ENCODE results near the gene CNKSR2. TPM values are rescaled to one million over a fixed set of nuclear protein-coding genes. Genes with fewer than 3 reads are reported as not detected.

CNKSR2 gene
- total and polyA plus RNA-seq, 5 donors from 2014 or later, result 6.6 to 14.7 (median 7.7) TPM

GRCh38 chrX:21559417-21559816 lies 185.2 kb downstream of the CNKSR2 start:
- peaks cover 0 to 2% (median 0%) of the 10 kb centered on the region in 7 donors for H3K9me3 Mint-ChIP-seq
- H3K4me1 ChIP-seq (ENCODE audit: control insufficient read depth, insufficient read depth, low read length, poor library complexity, severe bottlenecking), result no peaks in the 10 kb centered on the region
- H3K27me3 ChIP-seq (ENCODE audit: control insufficient read depth, insufficient read depth, low read length), result no peaks in the 10 kb centered on the region
- H3K4me3 ChIP-seq (ENCODE audit: low read depth, low read length), result no peak overlapping the region
- no peaks in the 10 kb centered on the region for H3K27me3 Mint-ChIP-seq
- H3K27ac Mint-ChIP-seq, result peak overlapping the region in 1 of 3 donors; percentile 0
- H3K36me3 ChIP-seq (ENCODE audit: control insufficient read depth, insufficient read depth, low read length), result no peaks in the 10 kb centered on the region
- H3K4me1 Mint-ChIP-seq, result peaks cover 0 to 4% (median 2%) of the 10 kb centered on the region in 4 donors
- no peaks in the 10 kb centered on the region for H3K9me3 ChIP-seq (ENCODE audit: control insufficient read depth in 2 of 2, low read length in 2 of 2)
- ATAC-seq (ENCODE audit: low read depth in 2 of 2) (no peak), DNase-seq (no peak)
- peaks cover 18% of the 10 kb centered on the region for H3K36me3 Mint-ChIP-seq
- H3K4me3 Mint-ChIP-seq, result no peak overlapping the region
- no peak overlapping the region for H3K27ac ChIP-seq (ENCODE audit: insufficient read depth, low read length, poor library complexity, severe bottlenecking)

- H3K27me3 ChIP-seq (ENCODE audit: control insufficient read depth, insufficient read depth, low read length), result no peaks in the 10 kb centered on the region
- H3K36me3 Mint-ChIP-seq, result peaks cover 22% of the 10 kb centered on the region
- H3K4me1 Mint-ChIP-seq, result peaks cover 0 to 4% (median 0%) of the 10 kb centered on the region in 4 donors
- DNase-seq (no peak), ATAC-seq (ENCODE audit: low read depth in 2 of 2) (no peak)
- H3K4me3 ChIP-seq (ENCODE audit: low read depth, low read length), result no peak overlapping the region
- no peak overlapping the region for H3K27ac ChIP-seq (ENCODE audit: insufficient read depth, low read length, poor library complexity, severe bottlenecking)
- no peak overlapping the region for H3K27ac Mint-ChIP-seq
- H3K4me1 ChIP-seq (ENCODE audit: control insufficient read depth, insufficient read depth, low read length, poor library complexity, severe bottlenecking), result no peaks in the 10 kb centered on the region
- H3K27me3 Mint-ChIP-seq, result no peaks in the 10 kb centered on the region
- H3K36me3 ChIP-seq (ENCODE audit: control insufficient read depth, insufficient read depth, low read length), result peaks cover 3% of the 10 kb centered on the region
- H3K9me3 Mint-ChIP-seq, result peaks cover 0 to 4% (median 0%) of the 10 kb centered on the region in 7 donors
- H3K4me3 Mint-ChIP-seq, result no peak overlapping the region
- no peaks in the 10 kb centered on the region for H3K9me3 ChIP-seq (ENCODE audit: control insufficient read depth in 2 of 2, low read length in 2 of 2)
Observed at GRCh38 chrX:21565025-21565424, 190.8 kb downstream of the CNKSR2 start.

DNA sequence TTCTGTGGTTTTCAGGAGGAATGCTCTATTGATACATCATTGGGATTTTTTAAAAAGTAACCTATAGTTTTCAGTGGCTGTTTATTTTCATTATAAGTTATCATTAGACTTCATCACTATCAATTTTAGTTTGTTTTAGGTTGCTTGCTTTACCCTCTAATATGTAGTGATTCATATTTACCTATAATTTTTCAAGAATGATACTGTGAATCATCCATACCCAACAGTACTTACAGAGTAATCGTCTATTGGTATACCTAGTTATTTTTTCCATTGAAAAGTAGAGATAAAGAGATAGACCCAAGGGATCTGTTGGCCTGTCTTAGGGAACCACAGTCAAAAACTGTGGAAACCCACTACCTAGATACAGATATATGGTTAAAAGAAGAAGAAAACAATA lies 200.6 kb downstream of the CNKSR2 start:
- Mint-ChIP-seq H3K27ac (no peak overlapping the region), H3K27me3 (no peaks in the 10 kb centered on the region), H3K36me3 (peaks cover 4% of the 10 kb centered on the region), H3K4me1 (no peaks in the 10 kb centered on the region), H3K9me3 (peaks cover 0 to 5% (median 0%) of the 10 kb centered on the region in 7 donors), H3K4me3 (no peak overlapping the region)
- DNase-seq, result no peak
- ATAC-seq (ENCODE audit: low read depth in 2 of 2), result no peak
- peaks cover 14% of the 10 kb centered on the region for H3K36me3 ChIP-seq (ENCODE audit: control insufficient read depth, insufficient read depth, low read length)
- no peaks in the 10 kb centered on the region for H3K4me1 ChIP-seq (ENCODE audit: control insufficient read depth, insufficient read depth, low read length, poor library complexity, severe bottlenecking)
- H3K9me3 ChIP-seq (ENCODE audit: control insufficient read depth in 2 of 2, low read length in 2 of 2), result peaks cover 0 to 4% of the 10 kb centered on the region in 2 experiments
- no peak overlapping the region for H3K27ac ChIP-seq (ENCODE audit: insufficient read depth, low read length, poor library complexity, severe bottlenecking)
- H3K27me3 ChIP-seq (ENCODE audit: control insufficient read depth, insufficient read depth, low read length), result no peaks in the 10 kb centered on the region
- H3K4me3 ChIP-seq (ENCODE audit: low read depth, low read length), result no peak overlapping the region

DNA sequence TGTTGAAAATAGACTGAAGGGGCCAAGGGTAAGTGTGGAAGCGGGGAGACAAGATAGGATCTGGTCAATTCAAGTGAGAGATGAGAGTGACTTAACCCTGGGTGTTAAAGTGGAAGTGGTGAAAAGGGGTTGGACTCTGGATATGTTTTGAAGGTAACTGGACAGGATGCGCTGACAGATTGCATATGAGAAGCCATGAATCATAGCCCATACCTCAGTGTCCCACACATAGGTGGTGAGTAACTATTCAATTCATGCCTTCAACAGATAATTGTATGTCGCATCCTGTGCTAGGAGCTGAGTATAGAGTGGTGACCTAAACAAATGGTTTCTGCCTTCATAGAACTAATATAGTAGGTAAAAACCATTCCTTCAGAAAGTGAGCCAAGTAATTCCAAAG lies 207.3 kb downstream of the CNKSR2 start:
- Mint-ChIP-seq H3K27ac (peak overlapping the region in 1 of 3 donors; percentile 21), H3K27me3 (no peaks in the 10 kb centered on the region), H3K36me3 (peaks cover 8% of the 10 kb centered on the region), H3K9me3 (peaks cover 0 to 7% (median 0%) of the 10 kb centered on the region in 7 donors), H3K4me1 (no peaks in the 10 kb centered on the region), H3K4me3 (no peak overlapping the region)
- Histone ChIP-seq H3K4me3 (ENCODE audit: low read depth, low read length) (no peak overlapping the region), H3K27me3 (ENCODE audit: control insufficient read depth, insufficient read depth, low read length) (no peaks in the 10 kb centered on the region), H3K4me1 (ENCODE audit: control insufficient read depth, insufficient read depth, low read length, poor library complexity, severe bottlenecking) (no peaks in the 10 kb centered on the region), H3K27ac (ENCODE audit: insufficient read depth, low read length, poor library complexity, severe bottlenecking) (no peak overlapping the region), H3K36me3 (ENCODE audit: control insufficient read depth, insufficient read depth, low read length) (no peaks in the 10 kb centered on the region), H3K9me3 (ENCODE audit: control insufficient read depth in 2 of 2, low read length in 2 of 2) (peaks cover 0 to 5% of the 10 kb centered on the region in 2 experiments)
- ATAC-seq (ENCODE audit: low read depth in 2 of 2), result no peak
- no peak for DNase-seq

- H3K27me3 Mint-ChIP-seq, result no peaks in the 10 kb centered on the region
- DNase-seq (no peak), ATAC-seq (ENCODE audit: low read depth in 2 of 2) (no peak)
- Histone ChIP-seq H3K9me3 (ENCODE audit: control insufficient read depth in 2 of 2, low read length in 2 of 2) (peaks cover 0 to 5% of the 10 kb centered on the region in 2 experiments), H3K36me3 (ENCODE audit: control insufficient read depth, insufficient read depth, low read length) (no peaks in the 10 kb centered on the region), H3K4me1 (ENCODE audit: control insufficient read depth, insufficient read depth, low read length, poor library complexity, severe bottlenecking) (peaks cover 3% of the 10 kb centered on the region), H3K27me3 (ENCODE audit: control insufficient read depth, insufficient read depth, low read length) (no peaks in the 10 kb centered on the region), H3K27ac (ENCODE audit: insufficient read depth, low read length, poor library complexity, severe bottlenecking) (no peak overlapping the region), H3K4me3 (ENCODE audit: low read depth, low read length) (no peak overlapping the region)
- H3K27ac Mint-ChIP-seq, result no peak overlapping the region
- peaks cover 0 to 8% (median 2%) of the 10 kb centered on the region in 7 donors for H3K9me3 Mint-ChIP-seq
- no peak overlapping the region for H3K4me3 Mint-ChIP-seq
- peaks cover 8% of the 10 kb centered on the region for H3K36me3 Mint-ChIP-seq
- H3K4me1 Mint-ChIP-seq, result peaks cover 6 to 23% (median 9%) of the 10 kb centered on the region in 4 donors
Observed at GRCh38 chrX:21586001-21586400, 211.8 kb downstream of the CNKSR2 start.

GRCh38 chrX:21590012-21590776 lies 216.0 kb downstream of the CNKSR2 start:
- Mint-ChIP-seq H3K27ac (peak overlapping the region; percentile 11 to 77 (median 72)), H3K27me3 (no peaks in the 10 kb centered on the region), H3K4me3 (peak overlapping the region in 1 of 4 donors; percentile 15), H3K4me1 (peaks cover 6 to 23% (median 9%) of the 10 kb centered on the region in 4 donors), H3K9me3 (peaks cover 0 to 3% (median 0%) of the 10 kb centered on the region in 7 donors), H3K36me3 (peaks cover 9% of the 10 kb centered on the region)
- Histone ChIP-seq H3K27ac (ENCODE audit: insufficient read depth, low read length, poor library complexity, severe bottlenecking) (peak overlapping the region; percentile 8), H3K9me3 (ENCODE audit: control insufficient read depth in 2 of 2, low read length in 2 of 2) (peaks cover 0 to 5% of the 10 kb centered on the region in 2 experiments), H3K4me1 (ENCODE audit: control insufficient read depth, insufficient read depth, low read length, poor library complexity, severe bottlenecking) (peaks cover 3% of the 10 kb centered on the region), H3K36me3 (ENCODE audit: control insufficient read depth, insufficient read depth, low read length) (no peaks in the 10 kb centered on the region), H3K4me3 (ENCODE audit: low read depth, low read length) (peak overlapping the region; percentile 34), H3K27me3 (ENCODE audit: control insufficient read depth, insufficient read depth, low read length) (no peaks in the 10 kb centered on the region)
- peak; percentile 37 to 56 for ATAC-seq (ENCODE audit: low read depth in 2 of 2)
- peak in 2 of 3 donors; percentile 11 to 20 for DNase-seq

- H3K36me3 Mint-ChIP-seq, result peaks cover 32% of the 10 kb centered on the region
- Histone ChIP-seq H3K27me3 (ENCODE audit: control insufficient read depth, insufficient read depth, low read length) (no peaks in the 10 kb centered on the region), H3K4me3 (ENCODE audit: low read depth, low read length) (no peak overlapping the region), H3K27ac (ENCODE audit: insufficient read depth, low read length, poor library complexity, severe bottlenecking) (no peak overlapping the region), H3K4me1 (ENCODE audit: control insufficient read depth, insufficient read depth, low read length, poor library complexity, severe bottlenecking) (no peaks in the 10 kb centered on the region), H3K9me3 (ENCODE audit: control insufficient read depth in 2 of 2, low read length in 2 of 2) (no peaks in the 10 kb centered on the region), H3K36me3 (ENCODE audit: control insufficient read depth, insufficient read depth, low read length) (peaks cover 17% of the 10 kb centered on the region)
- H3K27me3 Mint-ChIP-seq, result no peaks in the 10 kb centered on the region
- no peak for ATAC-seq (ENCODE audit: low read depth in 2 of 2)
- DNase-seq, result no peak
- H3K4me3 Mint-ChIP-seq, result no peak overlapping the region
- H3K9me3 Mint-ChIP-seq, result peaks cover 0 to 3% (median 0%) of the 10 kb centered on the region in 7 donors
- H3K4me1 Mint-ChIP-seq, result no peaks in the 10 kb centered on the region
- peak overlapping the region in 1 of 3 donors; percentile 42 for H3K27ac Mint-ChIP-seq
Observed at GRCh38 chrX:21606002-21606401, 231.8 kb downstream of the CNKSR2 start.

GRCh38 chrX:21610168-21610567 lies 235.9 kb downstream of the CNKSR2 start:
- peaks cover 23% of the 10 kb centered on the region for H3K36me3 Mint-ChIP-seq
- H3K27ac Mint-ChIP-seq, result no peak overlapping the region
- H3K4me1 Mint-ChIP-seq, result peaks cover 0 to 3% (median 0%) of the 10 kb centered on the region in 4 donors
- no peak overlapping the region for H3K27ac ChIP-seq (ENCODE audit: insufficient read depth, low read length, poor library complexity, severe bottlenecking)
- no peaks in the 10 kb centered on the region for H3K9me3 ChIP-seq (ENCODE audit: control insufficient read depth in 2 of 2, low read length in 2 of 2)
- peaks cover 12% of the 10 kb centered on the region for H3K36me3 ChIP-seq (ENCODE audit: control insufficient read depth, insufficient read depth, low read length)
- DNase-seq (no peak), ATAC-seq (ENCODE audit: low read depth in 2 of 2) (no peak)
- no peaks in the 10 kb centered on the region for H3K27me3 ChIP-seq (ENCODE audit: control insufficient read depth, insufficient read depth, low read length)
- H3K4me3 Mint-ChIP-seq, result no peak overlapping the region
- peaks cover 0 to 3% (median 0%) of the 10 kb centered on the region in 7 donors for H3K9me3 Mint-ChIP-seq
- H3K4me1 ChIP-seq (ENCODE audit: control insufficient read depth, insufficient read depth, low read length, poor library complexity, severe bottlenecking), result no peaks in the 10 kb centered on the region
- H3K4me3 ChIP-seq (ENCODE audit: low read depth, low read length), result no peak overlapping the region
- no peaks in the 10 kb centered on the region for H3K27me3 Mint-ChIP-seq
